CD4-positive, CD25-positive, alpha-beta regulatory T cell (primary cell): ENCODE results near the gene SPTAN1. TPM values are rescaled to one million over a fixed set of nuclear protein-coding genes. Genes with fewer than 3 reads are reported as not detected.

Experiments used
- ATAC-seq, 2 donors: fragments of 150-1000 bp; cut with Tn5 transposase; one replicate each; pipeline ENCODE4 v1.10.0; 2021; ENCODE audit warnings: low read depth in 2 of 2, moderate number of reproducible peaks in 2 of 2, moderate library complexity in 1 of 2
- DNase-seq, 3 donors: peaks; one replicate each; pipeline versions ENCODE4 v3.0.0 to v3.0.0-alpha.2; 2012 to 2022; ENCODE audit warnings: mixed read lengths in 1 of 3
- H3K27ac ChIP-seq: one replicate; pipeline ENCODE4 v1.7.0; 2013; ENCODE audit warnings: mild to moderate bottlenecking, low read length; ENCODE audit not compliant: insufficient read depth, poor library complexity, severe bottlenecking
- H3K27me3 ChIP-seq: one replicate; pipeline ENCODE4 v1.7.0; 2013; ENCODE audit warnings: low read length; ENCODE audit not compliant: control insufficient read depth, insufficient read depth
- H3K36me3 ChIP-seq: one replicate; pipeline ENCODE4 v1.7.0; 2013; ENCODE audit warnings: mild to moderate bottlenecking, low read length, moderate library complexity; ENCODE audit not compliant: control insufficient read depth, insufficient read depth
- H3K4me1 ChIP-seq: 2 replicates; pipeline ENCODE4 v1.7.0; 2013; ENCODE audit warnings: mild to moderate bottlenecking, low read length; ENCODE audit not compliant: insufficient read depth, control insufficient read depth, poor library complexity, severe bottlenecking
- H3K4me3 ChIP-seq: one replicate; pipeline ENCODE4 v1.7.0; 2013; ENCODE audit warnings: low read depth, mild to moderate bottlenecking, low read length, moderate library complexity
- H3K9me3 ChIP-seq, 2 experiments: 1 replicate in 1 of 2; 2 replicates in 1 of 2; pipeline ENCODE4 v1.7.0; 2013; ENCODE audit warnings: low read length in 2 of 2, mild to moderate bottlenecking in 1 of 2, moderate library complexity in 1 of 2; ENCODE audit not compliant: control insufficient read depth in 2 of 2
- H3K27ac Mint-ChIP-seq, 3 donors: one replicate each; pipeline ENCODE4 v1.8.0; 2020 to 2022; ENCODE audit warnings: mild to moderate bottlenecking in 3 of 3, mixed read lengths in 3 of 3, moderate library complexity in 2 of 3
- H3K27me3 Mint-ChIP-seq: one replicate; pipeline ENCODE4 v1.8.0; 2022; ENCODE audit warnings: mild to moderate bottlenecking, mixed read lengths
- H3K36me3 Mint-ChIP-seq: one replicate; pipeline ENCODE4 v1.8.0; 2020; ENCODE audit warnings: mixed read lengths
- H3K4me1 Mint-ChIP-seq, 4 donors: one replicate each; pipeline ENCODE4 v1.8.0; 2020 to 2022; ENCODE audit warnings: mixed read lengths in 4 of 4, mild to moderate bottlenecking in 1 of 4
- H3K4me3 Mint-ChIP-seq, 4 donors: one replicate each; pipeline ENCODE4 v1.8.0; 2020 to 2022; ENCODE audit warnings: mild to moderate bottlenecking in 4 of 4, mixed read lengths in 4 of 4, moderate library complexity in 3 of 4
- H3K9me3 Mint-ChIP-seq, 7 donors: one replicate each; pipeline ENCODE4 v1.8.0; 2020 to 2022; ENCODE audit warnings: mixed read lengths in 7 of 7, mild to moderate bottlenecking in 3 of 7, moderate library complexity in 2 of 7
- polyA plus RNA-seq, 4 donors: library from polyadenylated mRNA; unstranded; fragments of 300-500 nt; fragmentation: Illumina TruSeq; gene quantifications; one replicate each; pipeline ENCODE4 v1.2.3, GENCODE V29; 2021
- total RNA-seq: library from RNA; stranded (reverse); gene quantifications from one replicate; pipeline ENCODE4 v1.2.3, GENCODE V29; 2022

Gene SPTAN1
- total and polyA plus RNA-seq, 5 donors from 2014 or later = 79.8 to 769 (median 84.6) TPM

DNA sequence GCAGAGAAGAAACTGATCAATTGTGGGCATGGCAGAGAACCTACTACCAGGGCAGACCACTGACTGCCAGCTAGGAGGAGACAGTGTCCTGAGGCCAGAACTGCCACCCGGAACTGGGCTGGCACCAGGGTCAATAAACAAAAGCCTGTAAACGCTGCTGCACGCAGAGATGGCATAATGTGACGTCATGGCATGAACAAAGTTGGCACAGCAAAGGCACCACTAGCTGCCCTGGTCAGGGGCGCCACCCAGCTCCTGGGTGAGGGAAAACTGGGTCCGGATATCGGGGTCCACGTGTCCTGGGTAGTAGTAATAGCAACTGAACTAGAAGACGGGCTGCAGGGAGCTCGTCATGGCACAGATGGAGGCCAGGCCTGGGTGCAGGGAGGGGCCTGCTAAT lies 72.2 kb downstream of the SPTAN1 start:
- H3K27ac ChIP-seq = no peak overlapping the region
- H3K9me3 Mint-ChIP-seq = no peaks in the 10 kb centered on the region
- H3K4me1 ChIP-seq = no peaks in the 10 kb centered on the region
- ATAC-seq = no peak
- no peaks in the 10 kb centered on the region for H3K27me3 ChIP-seq
- no peaks in the 10 kb centered on the region for H3K9me3 ChIP-seq
- peaks cover 92% of the 10 kb centered on the region for H3K36me3 ChIP-seq
- H3K4me3 ChIP-seq = no peak overlapping the region
- peaks cover 0 to 5% (median under 1%) of the 10 kb centered on the region in 4 donors for H3K4me1 Mint-ChIP-seq
- no peaks in the 10 kb centered on the region for H3K27me3 Mint-ChIP-seq
- H3K27ac Mint-ChIP-seq = peak overlapping the region in 1 of 3 donors; percentile 56
- peaks cover 50% of the 10 kb centered on the region for H3K36me3 Mint-ChIP-seq
- H3K4me3 Mint-ChIP-seq = peak overlapping the region in 1 of 4 donors; percentile 68
- DNase-seq = no peak

DNA sequence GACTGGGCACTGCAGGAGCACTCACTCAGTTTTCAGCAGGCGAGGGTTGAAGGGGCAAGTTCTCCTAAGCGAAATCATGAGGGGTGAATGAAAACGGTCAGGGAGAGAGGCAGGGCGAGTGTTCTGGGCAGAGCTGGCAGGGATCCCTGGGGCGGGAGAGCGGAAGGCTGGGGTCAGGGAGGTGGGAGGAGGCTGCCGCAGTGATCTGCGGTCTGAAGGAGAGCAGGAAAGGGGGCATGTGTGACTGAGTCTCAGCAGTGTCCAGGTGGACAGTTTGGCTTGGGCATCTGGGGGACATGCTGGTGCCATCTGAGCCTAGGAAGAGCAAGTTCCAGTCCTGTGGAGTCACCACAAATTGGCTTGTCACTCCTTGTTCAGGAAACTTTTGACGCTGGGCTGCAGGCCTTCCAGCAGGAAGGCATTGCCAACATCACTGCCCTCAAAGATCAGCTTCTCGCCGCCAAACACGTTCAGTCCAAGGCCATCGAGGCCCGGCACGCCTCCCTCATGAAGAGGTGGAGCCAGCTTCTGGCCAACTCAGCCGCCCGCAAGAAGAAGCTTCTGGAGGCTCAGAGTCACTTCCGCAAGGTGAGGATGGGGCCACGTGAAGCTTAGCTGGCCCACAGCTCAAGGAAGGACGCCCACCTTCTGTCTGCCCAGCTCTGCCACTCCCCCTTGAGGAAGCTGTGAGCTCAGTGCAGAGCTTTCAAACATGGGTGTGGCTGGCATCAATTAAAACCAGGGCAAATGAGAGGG lies 73.2 kb downstream of the SPTAN1 start:
- ATAC-seq = no peak
- Histone ChIP-seq H3K27ac (no peak overlapping the region), H3K9me3 (no peaks in the 10 kb centered on the region), H3K27me3 (no peaks in the 10 kb centered on the region), H3K4me3 (no peak overlapping the region), H3K36me3 (peaks cover 93% of the 10 kb centered on the region), H3K4me1 (no peaks in the 10 kb centered on the region)
- Mint-ChIP-seq H3K27me3 (no peaks in the 10 kb centered on the region), H3K27ac (no peak overlapping the region), H3K4me1 (peaks cover 0 to 5% (median under 1%) of the 10 kb centered on the region in 4 donors), H3K4me3 (no peak overlapping the region), H3K9me3 (no peaks in the 10 kb centered on the region), H3K36me3 (peaks cover 52% of the 10 kb centered on the region)
- no peak for DNase-seq

DNA sequence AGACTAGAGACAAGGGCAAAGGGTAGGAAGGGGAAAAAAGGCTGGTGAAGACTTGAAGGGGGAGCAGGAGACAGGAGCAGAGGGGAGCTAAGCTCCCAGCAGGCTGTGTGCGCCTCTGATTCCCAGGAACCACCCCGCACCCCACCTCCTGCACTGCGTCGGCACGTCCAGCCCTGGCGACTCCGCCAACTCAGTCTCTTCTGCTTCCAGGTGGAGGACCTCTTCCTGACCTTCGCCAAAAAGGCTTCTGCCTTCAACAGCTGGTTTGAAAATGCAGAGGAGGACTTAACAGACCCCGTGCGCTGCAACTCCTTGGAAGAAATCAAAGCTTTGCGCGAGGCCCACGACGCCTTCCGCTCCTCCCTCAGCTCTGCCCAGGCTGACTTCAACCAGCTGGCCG lies 73.8 kb downstream of the SPTAN1 start:
- ATAC-seq (no peak), DNase-seq (no peak)
- Histone ChIP-seq H3K4me1 (no peaks in the 10 kb centered on the region), H3K27ac (no peak overlapping the region), H3K9me3 (no peaks in the 10 kb centered on the region), H3K4me3 (no peak overlapping the region), H3K27me3 (no peaks in the 10 kb centered on the region), H3K36me3 (peaks cover 87% of the 10 kb centered on the region)
- H3K4me1 Mint-ChIP-seq = peaks cover 0 to 5% (median under 1%) of the 10 kb centered on the region in 4 donors
- H3K9me3 Mint-ChIP-seq = no peaks in the 10 kb centered on the region
- H3K4me3 Mint-ChIP-seq = peak overlapping the region in 1 of 4 donors; percentile 81
- peaks cover 45% of the 10 kb centered on the region for H3K36me3 Mint-ChIP-seq
- no peaks in the 10 kb centered on the region for H3K27me3 Mint-ChIP-seq
- peak overlapping the region in 1 of 3 donors; percentile 66 for H3K27ac Mint-ChIP-seq

DNA sequence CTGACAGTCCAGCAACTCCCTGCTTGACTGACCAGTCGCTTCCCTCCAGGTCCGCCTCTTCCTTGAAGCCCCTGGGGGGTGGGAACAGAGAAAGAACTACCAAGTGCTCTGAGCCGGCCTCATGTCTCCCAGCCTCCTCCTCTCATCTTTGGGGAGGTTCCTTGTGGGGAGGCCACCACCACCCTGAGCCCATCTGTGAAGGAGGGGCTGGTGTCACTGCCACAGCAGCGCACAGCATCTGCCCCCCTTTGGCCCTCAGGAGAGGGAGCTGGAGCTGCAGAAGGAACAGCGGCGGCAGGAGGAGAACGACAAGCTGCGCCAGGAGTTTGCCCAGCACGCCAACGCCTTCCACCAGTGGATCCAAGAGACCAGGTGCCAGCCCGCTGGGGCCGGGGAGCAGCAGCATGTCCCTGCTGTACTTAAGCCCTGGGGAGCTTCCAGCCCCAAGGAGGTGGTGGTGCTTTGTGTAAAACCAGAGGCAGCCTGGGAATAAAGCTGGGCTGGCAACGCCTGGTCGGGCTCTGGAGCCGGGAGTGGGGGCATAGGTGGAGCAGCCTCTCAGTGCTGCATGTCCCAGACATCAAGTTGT lies 74.8 kb downstream of the SPTAN1 start:
- H3K9me3 Mint-ChIP-seq = no peaks in the 10 kb centered on the region
- peaks cover 40% of the 10 kb centered on the region for H3K36me3 Mint-ChIP-seq
- peaks cover 0 to 2% (median under 1%) of the 10 kb centered on the region in 4 donors for H3K4me1 Mint-ChIP-seq
- no peak overlapping the region for H3K4me3 Mint-ChIP-seq
- peaks cover 88% of the 10 kb centered on the region for H3K36me3 ChIP-seq
- ATAC-seq (no peak), DNase-seq (no peak)
- H3K4me3 ChIP-seq = no peak overlapping the region
- H3K9me3 ChIP-seq = no peaks in the 10 kb centered on the region
- H3K4me1 ChIP-seq = no peaks in the 10 kb centered on the region
- H3K27ac ChIP-seq = no peak overlapping the region
- no peaks in the 10 kb centered on the region for H3K27me3 Mint-ChIP-seq
- H3K27ac Mint-ChIP-seq = no peak overlapping the region
- no peaks in the 10 kb centered on the region for H3K27me3 ChIP-seq

DNA sequence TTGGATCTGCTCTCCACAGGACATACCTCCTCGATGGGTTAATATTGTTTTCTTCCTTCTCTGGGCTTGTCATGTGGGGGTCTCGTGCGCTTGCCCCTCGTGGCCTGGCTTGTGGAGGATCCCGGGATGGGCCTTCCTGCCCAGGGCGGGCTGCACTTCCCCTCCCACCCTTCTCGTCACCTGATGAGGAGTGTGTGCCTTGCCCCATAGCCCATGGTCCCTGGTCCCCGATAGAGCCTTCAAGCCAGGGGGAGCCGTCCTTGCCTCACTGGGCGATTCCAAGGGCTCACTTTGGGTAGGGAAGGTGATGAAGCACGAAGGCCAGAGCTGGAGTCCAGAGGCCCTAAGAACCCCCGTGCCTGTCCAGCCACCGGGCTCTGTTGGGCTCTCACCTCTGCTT lies 75.5 kb downstream of the SPTAN1 start:
- H3K4me1 ChIP-seq = no peaks in the 10 kb centered on the region
- no peaks in the 10 kb centered on the region for H3K27me3 Mint-ChIP-seq
- no peaks in the 10 kb centered on the region for H3K9me3 ChIP-seq
- H3K27me3 ChIP-seq = no peaks in the 10 kb centered on the region
- no peak for DNase-seq
- no peaks in the 10 kb centered on the region for H3K9me3 Mint-ChIP-seq
- H3K36me3 Mint-ChIP-seq = peaks cover 40% of the 10 kb centered on the region
- no peak overlapping the region for H3K27ac ChIP-seq
- ATAC-seq = no peak
- H3K36me3 ChIP-seq = peaks cover 92% of the 10 kb centered on the region
- H3K27ac Mint-ChIP-seq = peak overlapping the region in 1 of 3 donors; percentile 44
- H3K4me3 Mint-ChIP-seq = no peak overlapping the region
- H3K4me3 ChIP-seq = no peak overlapping the region
- peaks cover 0 to 2% (median under 1%) of the 10 kb centered on the region in 4 donors for H3K4me1 Mint-ChIP-seq

DNA sequence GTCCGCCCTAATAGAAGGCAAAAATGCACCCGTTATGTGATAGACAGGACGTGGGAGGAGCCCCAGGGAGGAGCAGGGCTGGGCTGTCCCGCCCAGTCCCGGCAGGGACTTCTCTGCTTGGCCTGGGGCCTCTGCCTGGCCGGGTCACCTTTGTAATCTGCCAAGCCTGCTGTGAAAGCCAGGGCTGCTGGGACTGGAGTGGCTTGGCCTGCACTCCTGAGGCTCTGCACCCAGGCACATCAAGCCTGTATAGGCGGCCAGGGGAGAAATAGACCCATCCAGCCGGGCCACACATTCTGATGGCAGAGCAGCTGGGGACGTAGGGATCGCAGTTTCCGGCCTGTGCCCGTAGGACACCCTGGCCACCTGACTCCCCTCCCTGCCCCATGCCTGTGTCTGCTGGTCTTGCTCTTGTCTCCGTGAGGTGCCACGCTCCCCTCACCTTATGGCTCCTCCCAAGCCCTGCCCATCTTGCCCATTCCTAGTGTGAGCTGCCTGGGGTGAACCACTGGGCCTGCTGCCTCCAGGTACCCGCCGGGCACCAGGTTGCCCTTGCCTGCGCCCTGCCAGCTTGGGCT lies 76.2 kb downstream of the SPTAN1 start:
- Histone ChIP-seq H3K27ac (no peak overlapping the region), H3K36me3 (peaks cover 93% of the 10 kb centered on the region), H3K4me3 (no peak overlapping the region), H3K27me3 (no peaks in the 10 kb centered on the region), H3K9me3 (no peaks in the 10 kb centered on the region), H3K4me1 (no peaks in the 10 kb centered on the region)
- H3K4me3 Mint-ChIP-seq = no peak overlapping the region
- peaks cover 0 to 2% (median under 1%) of the 10 kb centered on the region in 4 donors for H3K4me1 Mint-ChIP-seq
- peak overlapping the region in 1 of 3 donors; percentile 90 for H3K27ac Mint-ChIP-seq
- DNase-seq = no peak
- H3K27me3 Mint-ChIP-seq = no peaks in the 10 kb centered on the region
- ATAC-seq = no peak
- H3K36me3 Mint-ChIP-seq = peaks cover 44% of the 10 kb centered on the region
- no peaks in the 10 kb centered on the region for H3K9me3 Mint-ChIP-seq

DNA sequence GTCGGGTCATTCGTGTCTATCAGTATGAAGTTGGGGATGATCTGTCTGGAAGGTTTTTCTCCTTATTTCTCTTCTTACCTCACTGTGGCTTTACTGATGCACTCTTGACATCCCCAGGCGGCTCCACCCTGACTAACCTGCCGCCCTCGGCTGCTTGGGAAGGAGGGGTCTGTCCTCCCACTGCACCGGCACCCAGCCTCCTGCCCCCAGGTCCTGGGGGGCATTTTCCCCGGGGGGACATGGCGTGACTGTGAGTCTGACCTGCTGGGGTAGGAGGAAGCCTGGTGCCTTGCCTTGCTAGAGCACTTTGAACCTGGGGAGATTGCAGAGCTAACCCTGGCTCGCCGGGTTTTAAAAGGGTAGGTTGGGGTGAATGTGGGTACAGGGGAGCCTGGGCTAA lies 76.7 kb downstream of the SPTAN1 start:
- H3K4me1 Mint-ChIP-seq = peaks cover 0 to 2% (median under 1%) of the 10 kb centered on the region in 4 donors
- ATAC-seq = no peak
- peak overlapping the region in 1 of 3 donors; percentile 90 for H3K27ac Mint-ChIP-seq
- Histone ChIP-seq H3K27me3 (no peaks in the 10 kb centered on the region), H3K4me3 (no peak overlapping the region), H3K9me3 (no peaks in the 10 kb centered on the region), H3K36me3 (peaks cover 94% of the 10 kb centered on the region), H3K4me1 (no peaks in the 10 kb centered on the region), H3K27ac (no peak overlapping the region)
- peaks cover 42% of the 10 kb centered on the region for H3K36me3 Mint-ChIP-seq
- DNase-seq = no peak
- no peaks in the 10 kb centered on the region for H3K27me3 Mint-ChIP-seq
- no peak overlapping the region for H3K4me3 Mint-ChIP-seq
- H3K9me3 Mint-ChIP-seq = no peaks in the 10 kb centered on the region
